CD8-positive, alpha-beta memory T cell (primary cell): ENCODE data around the gene TSC22D4. TPM values are rescaled to one million over a fixed set of nuclear protein-coding genes. Genes with fewer than 3 reads are reported as not detected.
A peak's percentile ranks its signal among the peaks of the same experiment; 100 is the strongest.

Source experiments
- CTCF ChIA-PET: fragments of 350-600 bp; sonication (Branson Sonifier 250); formaldehyde crosslinking; loops from one replicate; lab custom pipeline; 2021; ENCODE audit warnings: antibody characterized with exemption; lab: Charles Lee
- POLR2A ChIA-PET: fragments of 350-600 bp; sonication (Branson Sonifier 250); formaldehyde crosslinking; loops from one replicate; lab custom pipeline; 2021; ENCODE audit warnings: antibody characterized with exemption; lab: Charles Lee
- DNase-seq, 5 donors: peaks; one replicate each; pipeline versions ENCODE4 v3.0.0 to v3.0.0-alpha.2; 2020 to 2022; ENCODE audit warnings: mixed read lengths in 1 of 5
- H3K27ac ChIP-seq: one replicate; pipeline ENCODE4 v1.7.0; 2013; ENCODE audit warnings: low read depth, mild to moderate bottlenecking, low read length, moderate library complexity
- H3K27me3 ChIP-seq: 2 replicates; pipeline ENCODE4 v1.7.0; 2013; ENCODE audit warnings: low read length, mild to moderate bottlenecking; ENCODE audit not compliant: insufficient read depth, poor library complexity, severe bottlenecking
- H3K36me3 ChIP-seq: 2 replicates; pipeline ENCODE4 v1.7.0; 2013; ENCODE audit warnings: mild to moderate bottlenecking, low read length, moderate library complexity; ENCODE audit not compliant: insufficient read depth
- H3K4me1 ChIP-seq: 2 replicates; pipeline ENCODE4 v1.7.0; 2013; ENCODE audit warnings: mild to moderate bottlenecking, low read length, moderate library complexity; ENCODE audit not compliant: insufficient read depth
- H3K4me3 ChIP-seq: 2 replicates; pipeline ENCODE4 v1.7.0; 2013; ENCODE audit warnings: mild to moderate bottlenecking, low read length
- H3K9me3 ChIP-seq: 2 replicates; pipeline ENCODE4 v1.7.0; 2013; ENCODE audit warnings: mild to moderate bottlenecking, low read length
- H3K27ac Mint-ChIP-seq, 8 donors: one replicate each; pipeline ENCODE4 v1.8.0; 2020 to 2021; ENCODE audit warnings: mixed read lengths in 8 of 8, mild to moderate bottlenecking in 6 of 8, inconsistent platforms in 3 of 8, moderate library complexity in 3 of 8
- H3K27me3 Mint-ChIP-seq, 2 donors: one replicate each; pipeline ENCODE4 v1.8.0; 2020 to 2021; ENCODE audit warnings: mixed read lengths in 2 of 2, mild to moderate bottlenecking in 1 of 2, moderate library complexity in 1 of 2
- H3K36me3 Mint-ChIP-seq, 3 donors: one replicate each; pipeline ENCODE4 v1.8.0; 2020 to 2021; ENCODE audit warnings: mixed read lengths in 3 of 3, inconsistent platforms in 1 of 3, mild to moderate bottlenecking in 1 of 3
- H3K4me1 Mint-ChIP-seq, 3 donors: one replicate each; pipeline ENCODE4 v1.8.0; 2020 to 2021; ENCODE audit warnings: mixed read lengths in 3 of 3, inconsistent platforms in 1 of 3, mild to moderate bottlenecking in 1 of 3
- H3K4me3 Mint-ChIP-seq, 7 donors: one replicate each; pipeline ENCODE4 v1.8.0; 2020 to 2021; ENCODE audit warnings: mixed read lengths in 7 of 7, mild to moderate bottlenecking in 6 of 7, moderate library complexity in 4 of 7, inconsistent platforms in 2 of 7
- H3K9me3 Mint-ChIP-seq, 5 donors: one replicate each; pipeline ENCODE4 v1.8.0; 2020 to 2022; ENCODE audit warnings: mixed read lengths in 5 of 5, mild to moderate bottlenecking in 3 of 5, moderate library complexity in 2 of 5, inconsistent platforms in 1 of 5
- polyA plus RNA-seq: library from polyadenylated mRNA; unstranded; fragments of 300-500 nt; fragmentation: Illumina TruSeq; gene quantifications from one replicate; pipeline ENCODE4 v1.2.3, GENCODE V29; 2021
- total RNA-seq, 2 experiments: library from RNA; stranded (reverse); gene quantifications; one replicate each; pipeline ENCODE4 v1.2.3, GENCODE V29; 2021

TSC22D4 gene
- total and polyA plus RNA-seq, 3 experiments from 2014 or later: 40.5 to 99.1 (median 96.2) TPM

DNA sequence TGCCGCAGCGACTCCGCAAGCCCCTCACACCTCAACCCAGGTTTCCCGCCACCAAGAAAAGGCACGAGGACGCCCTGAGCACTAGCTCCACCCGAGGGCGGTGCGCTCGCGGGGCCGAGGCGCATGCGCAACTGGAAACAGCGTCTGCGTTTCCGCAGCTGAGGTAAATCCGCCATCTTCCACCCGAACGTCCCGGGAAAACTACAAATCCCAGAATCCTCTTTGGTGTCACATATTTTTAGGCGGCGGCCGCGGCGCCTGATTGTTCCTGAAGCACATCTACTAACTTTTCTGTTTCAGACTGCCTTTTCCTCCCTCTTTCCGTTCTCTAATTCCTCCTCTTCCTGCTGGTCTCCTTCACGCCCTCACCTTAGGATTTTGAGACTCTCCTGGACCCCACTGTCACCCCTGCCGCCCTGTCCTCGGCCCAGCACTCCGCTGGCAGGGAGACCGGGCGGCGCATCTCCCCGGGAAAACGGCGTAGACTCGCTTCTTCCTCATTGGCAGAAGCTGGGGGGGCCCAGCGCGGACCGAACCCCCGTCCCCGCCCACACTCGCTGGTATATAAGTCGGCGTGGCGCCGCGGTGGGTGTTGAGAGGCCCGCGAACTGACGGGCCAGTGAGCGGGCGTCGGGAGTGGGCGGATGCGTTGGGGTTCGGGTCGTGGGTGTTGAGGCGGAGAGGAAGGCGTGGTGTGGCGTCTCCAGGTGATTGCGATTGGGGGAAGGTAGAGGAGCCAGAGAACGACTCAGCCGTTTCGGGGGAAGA lies 50.6 kb downstream of the TSC22D4 start, which contains the start of gene ZCWPW1:
Gene ZCWPW1, minus strand, starts transcription at position 505 of the 768 bp plus-strand sequence. CDS start 8,054 bp downstream, outside the sequence.
- Histone ChIP-seq H3K4me1 (peaks cover 28% of the 10 kb centered on the region), H3K9me3 (no peaks in the 10 kb centered on the region), H3K36me3 (peaks cover 4% of the 10 kb centered on the region), H3K27ac (peak within 1 kb of the TSS; percentile 100), H3K4me3 (peak within 1 kb of the TSS; percentile 96), H3K27me3 (no peaks in the 10 kb centered on the region)
- Mint-ChIP-seq H3K27ac (peak within 1 kb of the TSS; percentile 94 to 100 (median 100)), H3K4me1 (peaks cover 27 to 49% (median 28%) of the 10 kb centered on the region in 3 donors), H3K27me3 (peaks cover 0 to 13% of the 10 kb centered on the region in 2 donors), H3K36me3 (peaks cover 0 to 41% (median 3%) of the 10 kb centered on the region in 3 donors), H3K4me3 (peak within 1 kb of the TSS; percentile 96 to 100 (median 98)), H3K9me3 (peaks cover 0 to 6% (median 5%) of the 10 kb centered on the region in 5 donors)
- peak; percentile 92 to 99 (median 97) for DNase-seq
- CTCF ChIA-PET: interaction anchor here (0.8 to 2.3 kb wide), 8 partner anchors 17 to 299 kb away, joined by 3 to 8 read pairs (median 4); partner anchors contain the start of genes FBXO24, LRCH4 and POP7
- POLR2A ChIA-PET: interaction anchor here (0.5 to 3.4 kb wide), 35 partner anchors 8 to 1019 kb away, joined by 3 to 27 read pairs (median 5); partner anchors contain the start of genes AP4M1, BUD31, FBXO24 and GPC2

DNA sequence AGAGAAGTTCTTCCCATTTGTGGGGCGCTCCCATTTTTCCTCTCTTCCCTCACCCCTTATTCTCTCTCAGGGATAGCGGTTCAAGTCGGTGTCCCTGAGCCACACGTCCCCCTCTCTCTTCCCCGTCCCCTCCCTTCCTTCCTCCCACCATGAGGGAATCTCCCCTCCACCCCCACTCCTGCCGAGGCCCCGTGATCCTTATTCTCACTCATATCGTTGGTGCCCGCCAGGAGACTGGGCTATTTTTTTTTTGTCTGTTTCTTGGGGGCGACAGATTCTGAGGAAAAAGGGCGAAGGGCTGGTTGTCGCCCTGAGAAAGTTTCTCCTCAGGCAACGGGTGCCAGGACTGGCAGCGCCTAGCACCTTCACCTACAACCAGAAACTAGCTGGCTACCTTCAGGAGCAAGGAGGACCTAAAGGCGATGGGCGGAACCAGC lies 51.2 kb downstream of the TSC22D4 start:
- ChIA-PET CTCF (interaction anchor here (1.2 to 2.3 kb wide), 6 partner anchors 16 to 299 kb away, joined by 3 to 8 read pairs (median 4); partner anchors contain the start of genes FBXO24 and LRCH4), POLR2A (interaction anchor here (0.7 to 3.4 kb wide), 14 partner anchors 9 to 1019 kb away, joined by 3 to 27 read pairs (median 4); partner anchors contain the start of genes AP4M1, BUD31, FBXO24 and LAMTOR4)
- peak overlapping the region; percentile 100 for H3K27ac ChIP-seq
- peak overlapping the region; percentile 12 to 100 (median 100) for H3K27ac Mint-ChIP-seq
- DNase-seq: peak in 1 of 5 donors; percentile 51
- H3K36me3 Mint-ChIP-seq: peaks cover 0 to 35% (median 5%) of the 10 kb centered on the region in 3 donors
- peaks cover 25 to 43% (median 27%) of the 10 kb centered on the region in 3 donors for H3K4me1 Mint-ChIP-seq
- H3K4me1 ChIP-seq: peaks cover 27% of the 10 kb centered on the region
- H3K4me3 Mint-ChIP-seq: peak overlapping the region; percentile 96 to 100 (median 98)
- H3K36me3 ChIP-seq: no peaks in the 10 kb centered on the region
- H3K9me3 Mint-ChIP-seq: peaks cover 0 to 6% (median 5%) of the 10 kb centered on the region in 5 donors
- no peaks in the 10 kb centered on the region for H3K9me3 ChIP-seq
- H3K4me3 ChIP-seq: peak overlapping the region; percentile 96
- H3K27me3 Mint-ChIP-seq: peaks cover 0 to 13% of the 10 kb centered on the region in 2 donors
- H3K27me3 ChIP-seq: no peaks in the 10 kb centered on the region

DNA sequence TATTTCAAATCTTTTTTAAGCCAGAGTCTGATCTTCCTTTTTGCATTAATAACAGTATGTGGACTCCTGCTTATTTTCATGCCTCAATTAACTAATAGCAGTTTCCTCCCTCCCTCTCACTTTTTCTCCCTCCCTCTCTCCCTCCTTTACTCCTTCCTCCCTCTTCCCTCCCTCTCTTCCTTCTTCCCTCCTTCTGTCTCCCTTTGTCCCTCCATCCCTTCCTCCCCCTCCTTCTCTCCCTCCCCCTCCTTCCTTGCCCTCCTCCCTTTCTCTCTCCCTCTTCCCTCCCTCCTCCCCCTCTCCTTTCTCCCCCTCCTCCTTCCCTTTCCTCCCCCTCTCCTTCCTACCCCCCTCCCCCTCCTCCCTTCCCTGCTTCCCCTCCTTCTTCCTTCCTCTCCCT lies 52.5 kb downstream of the TSC22D4 start:
- Histone ChIP-seq H3K36me3 (no peaks in the 10 kb centered on the region), H3K27me3 (no peaks in the 10 kb centered on the region), H3K27ac (no peak overlapping the region), H3K4me1 (peaks cover 18% of the 10 kb centered on the region), H3K4me3 (no peak overlapping the region), H3K9me3 (no peaks in the 10 kb centered on the region)
- no peak for DNase-seq
- Mint-ChIP-seq H3K4me3 (no peak overlapping the region), H3K9me3 (peaks cover 0 to 6% (median 5%) of the 10 kb centered on the region in 5 donors), H3K27me3 (peaks cover 0 to 13% of the 10 kb centered on the region in 2 donors), H3K36me3 (peaks cover 0 to 22% (median 2%) of the 10 kb centered on the region in 3 donors), H3K27ac (no peak overlapping the region), H3K4me1 (peaks cover 15 to 30% (median 15%) of the 10 kb centered on the region in 3 donors)
- ChIA-PET CTCF (interaction anchor here (1.2 kb wide), 1 partner anchor 24 kb away, joined by 4 read pairs; no protein-coding TSS in a partner anchor), POLR2A (interaction anchor here (0.7 kb wide), 1 partner anchor 19 kb away, joined by 9 read pairs; no protein-coding TSS in a partner anchor)

DNA sequence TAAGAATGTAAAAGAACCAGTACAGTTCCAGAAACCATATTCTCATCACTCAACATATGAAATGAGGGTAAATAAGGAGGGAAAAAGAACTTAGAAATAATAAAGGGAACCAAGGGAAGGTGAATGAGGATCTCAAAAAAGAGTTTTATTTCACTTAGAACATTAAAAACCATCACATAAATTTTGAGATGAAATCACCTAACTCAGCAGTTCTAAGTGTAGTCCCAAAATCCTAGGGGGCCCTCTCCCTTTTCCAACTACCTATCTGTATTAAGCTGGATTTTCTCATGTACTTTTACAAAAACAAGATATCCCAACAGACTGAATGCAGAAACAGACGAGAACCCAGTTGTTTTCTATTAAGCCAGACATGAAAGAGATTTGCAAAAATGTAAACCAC lies 53.7 kb downstream of the TSC22D4 start:
- Histone ChIP-seq H3K36me3 (no peaks in the 10 kb centered on the region), H3K4me1 (peaks cover 7% of the 10 kb centered on the region), H3K27me3 (no peaks in the 10 kb centered on the region), H3K4me3 (no peak overlapping the region), H3K9me3 (no peaks in the 10 kb centered on the region), H3K27ac (no peak overlapping the region)
- H3K9me3 Mint-ChIP-seq: peaks cover 0 to 6% (median 5%) of the 10 kb centered on the region in 5 donors
- H3K4me3 Mint-ChIP-seq: no peak overlapping the region
- H3K27ac Mint-ChIP-seq: peak overlapping the region in 4 of 8 donors; percentile 26 to 89 (median 40)
- no peak for DNase-seq
- ChIA-PET CTCF (interaction anchor here (1.0 to 1.2 kb wide), 2 partner anchors 25 to 294 kb away, joined by 4 read pairs; no protein-coding TSS in a partner anchor), POLR2A (no interaction called here)
- peaks cover 7 to 19% (median 7%) of the 10 kb centered on the region in 3 donors for H3K4me1 Mint-ChIP-seq
- H3K27me3 Mint-ChIP-seq: peaks cover 0 to 13% of the 10 kb centered on the region in 2 donors
- H3K36me3 Mint-ChIP-seq: peaks cover 0 to 16% (median 2%) of the 10 kb centered on the region in 3 donors

DNA sequence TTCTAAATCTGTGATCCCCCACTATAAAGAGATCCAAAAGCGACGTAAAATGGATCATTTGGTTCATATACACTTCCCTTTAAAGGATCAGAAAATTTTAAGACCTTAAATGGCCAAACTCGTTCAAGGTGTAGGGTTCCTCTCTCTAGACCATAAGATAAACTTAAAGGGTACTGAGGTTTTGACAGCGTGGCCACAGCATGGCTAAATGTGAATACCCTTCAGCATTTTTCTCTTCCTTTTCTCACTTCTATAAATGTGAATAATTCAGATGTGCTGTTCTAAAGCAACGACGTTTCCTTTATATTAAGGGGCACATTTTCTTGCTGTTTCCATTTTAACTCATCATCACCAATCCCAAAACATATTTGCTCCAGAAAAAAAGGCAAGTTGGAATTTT lies 55.7 kb downstream of the TSC22D4 start:
- Mint-ChIP-seq H3K27ac (no peak overlapping the region), H3K27me3 (no peaks in the 10 kb centered on the region), H3K9me3 (no peaks in the 10 kb centered on the region), H3K36me3 (peaks cover 0 to 2% (median 1%) of the 10 kb centered on the region in 3 donors), H3K4me1 (peaks cover 0 to 6% (median 0%) of the 10 kb centered on the region in 3 donors), H3K4me3 (no peak overlapping the region)
- no peak overlapping the region for H3K4me3 ChIP-seq
- H3K27me3 ChIP-seq: no peaks in the 10 kb centered on the region
- peaks cover 6% of the 10 kb centered on the region for H3K4me1 ChIP-seq
- CTCF ChIA-PET: interaction anchor here (0.7 kb wide), 1 partner anchor 399 kb away, joined by 4 read pairs; no protein-coding TSS in a partner anchor
- no peaks in the 10 kb centered on the region for H3K9me3 ChIP-seq
- H3K36me3 ChIP-seq: no peaks in the 10 kb centered on the region
- no peak overlapping the region for H3K27ac ChIP-seq
- no peak for DNase-seq
- POLR2A ChIA-PET: interaction anchor here (0.7 kb wide), 1 partner anchor 240 kb away, joined by 3 read pairs; no protein-coding TSS in a partner anchor

DNA sequence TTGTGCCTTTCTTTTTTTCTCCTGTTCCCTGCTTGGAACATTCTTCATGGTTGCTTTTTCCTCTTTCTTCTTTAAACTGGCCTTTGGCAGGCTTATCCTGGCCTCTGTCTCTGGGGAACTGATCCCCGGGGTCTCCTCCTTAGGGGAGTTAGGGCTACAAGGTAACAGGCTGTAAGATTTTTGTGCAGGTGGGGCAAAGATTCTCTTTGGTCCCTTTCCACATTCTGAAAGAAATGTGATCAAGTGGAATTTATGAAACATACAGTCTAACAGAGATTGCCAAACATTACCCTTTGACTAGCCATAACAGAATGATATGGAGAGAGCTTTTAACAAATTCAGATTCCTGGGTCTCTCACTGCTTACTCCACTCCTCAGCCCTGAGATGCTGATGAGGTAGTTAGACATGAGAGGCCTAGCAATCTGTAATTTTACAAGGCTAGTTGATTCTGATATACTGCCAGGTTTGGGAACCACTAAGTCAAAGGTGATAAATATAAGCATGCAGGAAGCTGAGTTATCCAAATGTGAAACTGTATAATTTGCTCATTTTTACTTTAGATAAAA lies 59.3 kb downstream of the TSC22D4 start:
- peaks cover 0 to 6% (median 5%) of the 10 kb centered on the region in 3 donors for H3K36me3 Mint-ChIP-seq
- no peaks in the 10 kb centered on the region for H3K27me3 ChIP-seq
- no peaks in the 10 kb centered on the region for H3K9me3 Mint-ChIP-seq
- H3K4me3 ChIP-seq: no peak overlapping the region
- no peak overlapping the region for H3K4me3 Mint-ChIP-seq
- no peaks in the 10 kb centered on the region for H3K9me3 ChIP-seq
- no peak overlapping the region for H3K27ac ChIP-seq
- POLR2A ChIA-PET: no interaction called here
- no peaks in the 10 kb centered on the region for H3K4me1 Mint-ChIP-seq
- no peaks in the 10 kb centered on the region for H3K4me1 ChIP-seq
- H3K27ac Mint-ChIP-seq: peak overlapping the region in 1 of 8 donors; percentile 52
- no peaks in the 10 kb centered on the region for H3K36me3 ChIP-seq
- H3K27me3 Mint-ChIP-seq: no peaks in the 10 kb centered on the region
- DNase-seq: no peak
- CTCF ChIA-PET: interaction anchor here (1.2 kb wide), 1 partner anchor 12 kb away, joined by 4 read pairs; no protein-coding TSS in a partner anchor

DNA sequence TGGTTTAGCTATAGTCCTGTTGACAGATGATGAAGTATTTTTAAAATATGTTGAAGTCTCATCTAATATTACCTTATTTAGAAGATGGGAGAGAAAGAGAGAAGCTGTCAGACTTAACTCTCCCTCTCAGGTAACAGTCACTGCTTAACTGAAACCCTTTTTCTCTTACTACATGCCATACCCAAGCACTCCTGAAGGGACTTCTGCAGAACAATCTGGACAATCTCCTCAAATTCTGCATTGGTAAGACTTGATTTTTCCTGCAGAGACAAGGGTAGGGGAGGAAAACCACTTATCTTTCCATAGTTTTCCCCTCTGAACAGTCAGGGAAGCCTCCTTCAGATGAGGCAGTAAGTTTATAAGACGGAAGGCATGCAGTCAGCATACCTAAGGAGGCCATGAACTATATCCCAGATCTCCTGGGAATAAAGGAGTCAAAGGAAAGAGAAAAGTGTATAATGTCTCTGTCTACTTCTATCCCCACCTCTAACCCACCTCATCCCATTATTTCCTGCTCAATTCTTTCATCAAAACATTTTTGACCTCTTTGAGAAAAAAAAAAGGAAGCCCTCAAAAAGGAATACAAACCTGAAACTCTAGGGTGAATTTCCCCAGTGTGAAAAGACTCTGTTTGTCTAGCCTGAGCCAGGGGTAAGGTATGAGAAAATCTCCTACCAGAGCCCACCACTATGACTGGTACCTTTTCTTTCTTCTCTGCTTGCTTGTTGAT lies 59.9 kb downstream of the TSC22D4 start:
- H3K4me1 Mint-ChIP-seq: no peaks in the 10 kb centered on the region
- ChIA-PET POLR2A (no interaction called here), CTCF (interaction anchor here (1.2 kb wide), 1 partner anchor 11 kb away, joined by 4 read pairs; no protein-coding TSS in a partner anchor)
- H3K27ac Mint-ChIP-seq: peak overlapping the region in 1 of 8 donors; percentile 52
- Histone ChIP-seq H3K27ac (no peak overlapping the region), H3K4me1 (no peaks in the 10 kb centered on the region), H3K36me3 (no peaks in the 10 kb centered on the region), H3K4me3 (no peak overlapping the region), H3K9me3 (no peaks in the 10 kb centered on the region), H3K27me3 (no peaks in the 10 kb centered on the region)
- H3K9me3 Mint-ChIP-seq: no peaks in the 10 kb centered on the region
- peak overlapping the region in 1 of 7 donors; percentile 61 for H3K4me3 Mint-ChIP-seq
- DNase-seq: no peak
- H3K27me3 Mint-ChIP-seq: no peaks in the 10 kb centered on the region
- peaks cover 0 to 6% (median 5%) of the 10 kb centered on the region in 3 donors for H3K36me3 Mint-ChIP-seq
